IMR-90 (cell line): Measurements from ENCODE around the gene DHX38.

Experiments
- NFE2L2 ChIP-seq: fragments of 150-350 bp; IDR thresholded peaks from 2 replicates; pipeline ENCODE4 v1.6.1; 2016; ENCODE audit warnings: low read depth, mild to moderate bottlenecking, low read length
- RFX5 ChIP-seq: IDR thresholded peaks from 2 replicates; pipeline ENCODE4 v1.8.0; 2012; ENCODE audit warnings: low read depth, mild to moderate bottlenecking, low read length, moderate library complexity
- SMC3 ChIP-seq: fragments of 150-350 bp; IDR thresholded peaks from 2 replicates; pipeline ENCODE4 v1.6.1; 2016; ENCODE audit warnings: low read depth, mild to moderate bottlenecking, antibody characterized with exemption, low read length, moderate library complexity
- TF ChIP-seq, protein P1 (sequence below): conservative IDR thresholded peaks from 2 replicates; pipeline ENCODE4 v1.5.1; 2012; ENCODE audit warnings: mild to moderate bottlenecking, low read depth, low read length, improper control_type of control experiment

DNA sequence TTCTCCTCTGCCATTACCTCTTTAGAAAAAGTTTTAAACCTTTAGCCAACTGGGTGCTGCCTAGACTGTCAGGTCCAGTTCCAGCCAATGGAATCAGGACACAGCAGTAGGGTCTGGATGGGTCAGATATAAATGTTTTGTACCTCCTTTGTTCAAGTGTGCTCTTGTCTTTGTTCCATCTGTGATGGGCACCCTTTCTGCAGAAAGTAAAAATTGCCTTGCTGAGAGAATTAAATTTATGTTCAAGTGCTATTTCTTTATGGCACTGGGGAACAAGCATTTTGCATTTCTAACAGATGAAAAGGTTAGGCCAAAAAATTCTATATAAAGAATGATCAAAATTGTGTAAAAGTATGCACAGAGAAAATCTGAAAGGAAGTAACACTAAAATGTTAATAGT is 44.5 kb upstream of the DHX38 start:
- TF ChIP-seq, protein P1, sequence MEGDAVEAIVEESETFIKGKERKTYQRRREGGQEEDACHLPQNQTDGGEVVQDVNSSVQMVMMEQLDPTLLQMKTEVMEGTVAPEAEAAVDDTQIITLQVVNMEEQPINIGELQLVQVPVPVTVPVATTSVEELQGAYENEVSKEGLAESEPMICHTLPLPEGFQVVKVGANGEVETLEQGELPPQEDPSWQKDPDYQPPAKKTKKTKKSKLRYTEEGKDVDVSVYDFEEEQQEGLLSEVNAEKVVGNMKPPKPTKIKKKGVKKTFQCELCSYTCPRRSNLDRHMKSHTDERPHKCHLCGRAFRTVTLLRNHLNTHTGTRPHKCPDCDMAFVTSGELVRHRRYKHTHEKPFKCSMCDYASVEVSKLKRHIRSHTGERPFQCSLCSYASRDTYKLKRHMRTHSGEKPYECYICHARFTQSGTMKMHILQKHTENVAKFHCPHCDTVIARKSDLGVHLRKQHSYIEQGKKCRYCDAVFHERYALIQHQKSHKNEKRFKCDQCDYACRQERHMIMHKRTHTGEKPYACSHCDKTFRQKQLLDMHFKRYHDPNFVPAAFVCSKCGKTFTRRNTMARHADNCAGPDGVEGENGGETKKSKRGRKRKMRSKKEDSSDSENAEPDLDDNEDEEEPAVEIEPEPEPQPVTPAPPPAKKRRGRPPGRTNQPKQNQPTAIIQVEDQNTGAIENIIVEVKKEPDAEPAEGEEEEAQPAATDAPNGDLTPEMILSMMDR: no peak
- TF ChIP-seq NFE2L2 (no peak), SMC3 (no peak), RFX5 (no peak)
